ENCODE data around the gene VWA5A.
"Not testable (repeated sequence)": the region's sequence is repeated elsewhere in the genome, so short reads cannot be mapped to it uniquely, and the experiment has no call there.

VWA5A gene

DNA sequence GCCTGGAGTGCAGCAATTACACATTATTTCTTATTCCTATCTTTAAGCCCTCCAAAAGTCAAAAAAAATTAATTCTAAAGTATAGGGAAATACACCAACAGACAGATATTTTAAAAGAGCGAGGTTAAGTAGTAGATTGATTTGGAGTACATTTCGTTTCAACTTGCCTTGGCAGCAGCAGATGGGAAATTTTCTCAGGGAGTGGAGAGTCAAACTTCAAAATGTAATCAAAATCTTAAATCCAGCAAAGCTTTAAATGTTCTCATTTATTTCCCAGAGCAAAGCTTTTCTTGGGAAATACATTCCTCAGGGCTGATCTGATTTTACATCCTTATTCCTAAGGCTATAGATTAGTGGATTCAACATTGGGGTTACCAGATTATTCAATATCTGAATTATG, 21.9 kb upstream of the VWA5A start:
- DNase-seq = no peak

DNA sequence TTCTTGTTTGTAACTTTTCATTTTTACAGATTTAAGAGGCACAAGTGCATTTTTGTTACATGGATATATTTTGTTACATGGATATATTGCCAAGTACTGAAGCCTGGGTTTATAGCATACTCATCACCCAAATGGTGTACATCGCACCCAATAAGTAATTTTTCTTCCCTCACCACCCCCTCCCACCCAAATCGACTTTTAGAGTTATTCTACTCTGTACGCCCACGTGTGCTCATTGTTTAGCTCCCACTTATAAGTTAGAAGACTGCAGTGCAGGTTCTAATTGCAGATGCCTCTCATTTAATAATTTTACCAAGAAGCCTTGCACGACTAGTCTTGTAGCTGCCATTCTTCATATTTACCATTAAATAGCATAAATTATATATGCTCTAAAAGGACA, 20.5 kb upstream of the VWA5A start:
- DNase-seq = no peak

DNA sequence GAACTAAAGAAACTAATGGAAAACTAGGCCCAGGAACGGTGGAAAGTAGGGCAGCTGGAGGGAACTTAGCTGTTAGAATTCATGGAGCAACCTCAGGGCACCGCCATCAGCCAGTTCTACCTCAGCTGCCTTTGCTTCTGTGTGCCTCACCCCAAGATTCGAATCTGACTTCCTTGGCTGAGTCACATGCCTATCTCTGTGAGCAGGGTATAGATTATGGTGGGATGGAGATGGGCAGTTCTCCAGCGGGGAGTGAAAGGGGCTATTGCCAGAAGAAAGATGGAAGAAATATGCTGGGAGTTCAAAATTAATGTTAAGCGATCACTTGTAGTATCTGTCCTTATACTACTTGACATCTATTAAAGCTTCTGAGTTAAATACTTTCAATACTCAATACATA, 18.9 kb upstream of the VWA5A start:
- no peak for DNase-seq

DNA sequence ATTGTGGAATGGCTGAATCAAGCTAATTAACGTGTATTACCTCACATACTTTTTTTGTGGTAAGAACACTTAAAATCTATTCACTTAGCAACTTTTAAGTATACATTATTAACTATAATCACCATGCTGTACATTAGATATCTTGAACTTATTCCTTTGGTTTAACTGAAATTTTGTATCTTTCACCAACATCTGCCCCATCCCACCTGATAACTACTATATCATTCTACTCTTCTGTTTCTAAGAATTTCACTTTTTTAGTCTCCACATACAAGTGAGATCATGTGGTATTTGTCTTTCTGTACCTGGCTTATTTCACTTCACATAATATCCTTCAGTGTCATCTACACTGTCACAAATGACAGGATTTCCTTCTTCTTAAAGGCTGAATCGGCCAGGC, 17.1 kb upstream of the VWA5A start:
- DNase-seq = no peak

DNA sequence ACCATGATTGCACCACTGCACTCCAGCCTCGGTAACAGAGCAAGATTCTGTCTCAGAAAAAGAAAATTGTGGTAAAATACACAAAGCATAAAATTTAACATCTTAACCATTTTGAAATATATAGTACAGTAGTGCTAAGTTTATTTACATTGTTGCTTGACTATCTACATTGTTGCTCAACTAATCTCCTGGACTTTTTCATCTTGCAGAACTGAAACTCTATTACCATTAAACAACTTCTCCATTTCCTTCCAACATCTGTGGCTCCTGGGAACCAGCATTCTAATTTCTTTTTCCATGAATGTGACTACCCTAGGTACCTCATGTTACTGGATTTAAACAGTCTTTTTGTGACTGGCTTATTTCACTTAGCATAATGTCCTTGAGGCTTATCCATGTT, 13.5 kb upstream of the VWA5A start:
- DNase-seq = no peak

DNA sequence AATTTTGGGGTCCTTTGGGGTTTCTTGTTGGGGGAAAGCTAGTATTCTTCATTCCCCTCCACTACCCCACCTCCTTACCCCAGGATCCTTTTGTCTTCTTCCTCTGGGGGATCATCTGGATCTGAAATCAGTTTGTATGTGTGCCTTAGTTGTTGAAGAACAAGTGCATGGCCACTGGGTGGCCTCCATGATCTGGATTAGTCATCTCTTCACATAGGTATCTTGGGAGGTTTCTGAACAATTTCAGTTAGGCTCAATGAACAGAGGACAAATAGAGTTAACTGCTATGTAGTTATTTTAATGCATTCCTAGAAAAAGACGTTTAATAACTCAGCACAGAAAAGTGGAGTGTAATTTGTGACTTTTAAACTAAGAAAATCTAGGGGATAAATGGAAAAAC, 7.1 kb upstream of the VWA5A start:
- no peak for DNase-seq

DNA sequence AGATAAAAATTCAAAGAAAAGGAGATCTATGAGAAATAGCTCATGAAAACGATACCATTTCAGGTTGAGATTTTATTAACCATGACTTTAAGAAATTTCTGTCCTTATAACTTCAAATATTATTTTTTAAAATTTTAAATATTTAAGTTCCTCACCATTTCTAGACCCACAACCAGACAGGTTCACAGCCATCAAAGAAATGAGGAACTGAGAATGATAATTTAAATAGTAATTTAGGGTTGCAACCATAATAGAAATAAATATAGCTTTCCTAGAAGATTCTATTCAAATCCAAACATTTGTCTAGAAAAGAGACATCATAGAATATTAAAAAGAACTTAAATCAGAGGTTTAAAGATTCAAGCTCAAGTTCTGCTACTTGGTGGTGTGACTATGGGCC, 5.9 kb upstream of the VWA5A start:
- DNase-seq = no peak

DNA sequence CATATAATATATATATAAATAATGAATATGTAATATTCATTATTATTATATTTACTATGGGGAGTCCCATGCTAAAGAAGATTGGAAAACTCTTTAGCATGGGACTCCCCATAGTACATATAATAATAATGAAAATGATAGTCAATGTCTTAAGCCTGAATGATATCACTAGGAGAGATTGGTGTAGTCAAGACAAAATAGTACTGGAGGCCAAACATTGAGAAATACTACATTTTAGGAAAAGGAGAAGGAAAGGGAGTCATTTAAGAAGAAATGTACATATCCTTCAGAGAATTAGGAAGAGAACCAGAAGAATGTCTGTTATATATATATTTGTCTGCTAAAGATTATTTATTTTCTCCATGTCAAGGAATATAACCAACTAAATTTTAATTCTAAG, 5.0 kb upstream of the VWA5A start:
- no peak for DNase-seq

DNA sequence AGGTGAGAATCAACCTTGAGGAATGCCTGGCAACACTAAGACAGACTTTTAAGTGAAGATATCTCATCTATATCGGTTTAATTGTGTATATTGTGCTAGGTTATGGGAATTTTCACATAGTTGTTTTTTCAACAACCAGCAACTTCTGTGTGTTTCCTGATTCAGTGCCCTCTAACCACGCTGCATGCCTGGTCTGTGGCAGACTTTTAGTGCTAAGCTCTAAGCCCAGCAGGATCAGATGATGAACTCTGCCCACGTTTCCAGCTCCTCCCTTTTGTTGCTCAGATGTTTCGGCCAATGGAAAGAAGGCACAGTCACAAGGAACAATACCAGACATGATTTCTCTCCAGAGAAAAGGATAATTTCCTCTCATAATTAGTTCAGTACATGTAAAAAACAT, 1.4 kb upstream of the VWA5A start:
- no peak for DNase-seq

DNA sequence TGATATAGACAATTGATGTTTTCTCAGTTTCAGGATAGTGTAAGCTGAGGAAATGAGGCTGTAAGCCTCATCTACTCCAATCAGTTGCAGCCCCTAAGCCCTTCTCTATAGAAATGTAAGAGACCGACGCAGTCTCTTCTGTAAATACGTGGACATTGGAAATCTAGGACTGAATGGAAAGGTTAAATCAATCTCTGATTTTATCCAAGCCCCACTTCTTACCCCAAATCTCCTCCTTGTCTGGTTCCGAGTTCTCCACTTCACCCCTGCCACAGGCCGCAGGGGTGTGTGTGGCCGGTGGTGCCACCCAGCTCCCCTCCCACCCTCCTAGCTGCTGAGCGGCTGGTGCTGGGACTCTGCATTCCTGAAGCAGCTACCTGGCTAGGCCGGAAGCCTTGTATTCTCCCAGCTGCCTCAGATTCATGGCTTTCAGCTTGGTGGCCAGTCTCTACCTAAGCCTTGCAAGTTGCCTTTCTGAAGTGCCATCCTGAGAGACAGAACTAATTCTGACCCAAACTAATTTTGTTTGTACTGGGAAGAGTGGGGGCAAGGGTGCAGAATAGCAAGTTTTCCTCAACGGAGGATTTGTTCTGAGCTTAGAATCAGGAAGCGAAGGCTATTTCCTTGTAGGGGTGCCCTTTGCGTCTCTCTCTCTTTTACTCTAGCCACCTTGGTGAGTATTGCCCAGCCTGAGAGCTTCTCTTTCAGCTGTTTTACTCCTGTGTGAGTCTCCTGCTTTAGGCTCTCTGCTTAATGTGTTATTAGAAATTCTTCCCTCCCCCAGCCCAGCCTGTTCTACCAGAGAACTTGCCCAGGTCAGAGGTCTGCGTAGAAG, 749 bp downstream of the VWA5A start:
- no peak for DNase-seq

DNA sequence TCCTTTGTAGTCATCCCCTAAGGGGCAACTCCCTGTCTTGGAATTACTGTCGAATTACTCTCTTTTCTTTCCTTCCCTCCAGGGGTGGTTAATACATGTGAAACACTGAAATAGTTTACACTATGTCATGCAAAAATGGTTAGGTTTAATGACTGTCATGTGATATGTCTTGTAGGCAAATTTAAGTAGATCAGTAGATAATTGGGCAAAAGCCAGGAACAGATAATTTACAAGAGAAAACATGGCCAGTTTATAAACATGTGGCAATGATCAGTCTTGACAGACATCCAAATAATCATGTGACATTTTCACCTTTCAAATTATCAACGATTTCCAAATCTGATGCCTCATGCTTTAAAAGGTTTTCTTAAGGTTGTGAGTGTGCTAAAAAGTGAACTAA, 3.9 kb downstream of the VWA5A start:
- no peak for DNase-seq

DNA sequence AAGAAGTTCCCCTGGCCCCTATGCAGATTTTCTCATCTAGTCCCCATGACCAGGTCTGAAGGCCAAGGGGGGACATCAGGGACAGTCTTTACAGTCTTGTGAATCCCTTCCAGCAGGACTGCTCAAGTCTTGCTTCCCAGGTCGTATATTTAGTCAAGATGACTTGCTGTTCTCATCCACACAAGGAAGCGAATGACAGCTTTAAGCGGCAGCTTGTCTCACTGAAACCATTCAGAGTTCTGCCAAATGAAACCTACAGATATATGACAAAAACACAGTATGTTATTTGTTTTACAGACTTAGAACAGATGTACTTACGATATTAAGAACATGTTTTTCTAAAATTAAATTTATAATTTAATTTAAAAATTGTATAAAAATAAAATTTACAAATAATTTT, 5.6 kb downstream of the VWA5A start:
- DNase-seq = no peak

DNA sequence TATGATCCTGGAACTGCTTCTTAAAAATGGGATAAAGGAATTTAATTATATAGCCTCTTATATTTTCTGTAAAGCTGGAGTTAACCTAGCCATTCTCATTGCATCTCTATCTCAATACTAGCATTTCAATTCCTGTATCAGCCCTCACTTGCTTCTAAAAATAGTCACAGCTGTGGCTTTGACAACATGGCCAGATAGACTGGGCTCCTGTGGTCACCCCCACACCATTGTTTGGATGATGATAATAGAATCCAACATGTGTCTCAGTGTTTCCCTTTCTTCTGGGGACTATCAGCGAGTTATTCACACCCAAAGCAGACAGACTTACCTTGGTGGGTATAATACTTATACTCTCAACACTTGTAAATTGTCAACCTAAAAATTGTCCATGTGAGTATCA, 6.9 kb downstream of the VWA5A start:
- no peak for DNase-seq

DNA sequence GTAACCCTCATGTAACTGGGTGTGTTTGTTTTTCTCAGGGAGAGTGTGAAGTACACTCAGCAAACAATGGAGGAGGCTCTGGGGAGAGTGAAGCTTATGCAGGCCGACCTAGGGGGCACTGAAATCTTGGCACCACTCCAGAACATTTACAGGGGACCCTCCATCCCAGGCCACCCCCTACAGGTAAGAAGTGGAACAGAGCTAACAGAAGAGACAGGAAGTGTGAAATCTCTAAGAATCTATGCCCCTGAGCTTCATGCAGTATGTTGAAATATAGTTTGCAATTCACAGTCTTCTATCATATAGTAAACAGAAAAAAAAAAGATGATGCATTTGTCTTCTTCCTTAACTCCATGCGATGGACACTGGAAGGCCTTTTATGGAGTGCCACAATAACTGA, 8.4 kb downstream of the VWA5A start:
- DNase-seq = no peak

DNA sequence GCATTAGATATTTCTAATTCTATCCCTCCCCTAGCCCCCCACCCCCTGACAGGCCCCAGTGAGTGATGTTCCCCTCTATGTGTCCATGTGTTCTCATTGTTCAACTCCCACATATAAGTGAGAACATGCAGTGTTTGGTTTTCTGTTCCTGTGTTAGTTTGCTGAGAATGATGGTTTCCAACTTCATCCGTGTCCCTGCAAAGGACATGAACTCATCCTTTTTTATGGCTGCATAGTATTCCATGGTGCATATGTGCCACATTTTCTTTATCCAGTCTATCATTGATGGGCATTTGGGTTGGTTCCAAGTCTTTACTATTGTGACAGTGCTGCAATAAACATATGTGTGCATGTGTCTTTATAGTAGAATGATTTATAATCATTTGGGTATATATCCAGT, 11.9 kb downstream of the VWA5A start:
- DNase-seq = not testable (repeated sequence)

DNA sequence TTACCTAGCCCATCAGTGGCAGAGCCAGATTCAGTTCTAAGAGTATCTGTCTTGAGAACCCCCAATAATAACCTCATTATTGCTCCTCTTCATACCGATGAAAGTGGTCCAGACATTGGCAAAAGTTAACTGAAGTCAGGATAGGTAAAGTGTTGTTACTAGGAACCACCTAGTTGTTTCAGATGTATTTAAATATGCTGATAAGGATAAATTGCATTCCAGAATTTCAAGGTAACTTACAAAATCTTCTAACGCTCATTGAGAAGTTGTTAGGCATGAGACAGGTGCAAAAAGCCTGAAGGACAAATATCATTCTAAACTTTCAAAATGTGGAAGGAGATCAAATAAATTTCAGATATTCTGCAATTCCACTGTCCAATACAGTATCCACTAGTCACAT, 27.8 kb downstream of the VWA5A start:
- DNase-seq = no peak

DNA sequence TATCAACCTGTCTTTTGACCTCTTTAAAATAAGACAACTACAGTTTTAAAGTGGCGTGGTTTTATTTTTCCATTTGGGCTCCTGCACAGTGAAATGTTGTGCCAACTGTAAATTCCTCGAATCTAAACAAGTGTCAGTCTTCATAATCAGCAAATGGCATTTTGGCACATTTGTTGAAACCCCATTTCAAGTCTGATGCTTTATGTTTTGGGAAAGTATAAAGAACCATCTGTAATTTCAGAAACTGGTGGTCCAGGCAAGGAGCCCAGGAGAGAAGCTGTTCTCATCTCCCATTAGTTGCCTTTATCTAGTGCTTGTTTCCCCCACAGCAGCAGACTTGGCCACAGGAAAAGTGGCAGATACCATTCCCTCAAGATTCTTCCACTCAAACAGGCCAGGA, 32.7 kb downstream of the VWA5A start:
- no peak for DNase-seq

DNA sequence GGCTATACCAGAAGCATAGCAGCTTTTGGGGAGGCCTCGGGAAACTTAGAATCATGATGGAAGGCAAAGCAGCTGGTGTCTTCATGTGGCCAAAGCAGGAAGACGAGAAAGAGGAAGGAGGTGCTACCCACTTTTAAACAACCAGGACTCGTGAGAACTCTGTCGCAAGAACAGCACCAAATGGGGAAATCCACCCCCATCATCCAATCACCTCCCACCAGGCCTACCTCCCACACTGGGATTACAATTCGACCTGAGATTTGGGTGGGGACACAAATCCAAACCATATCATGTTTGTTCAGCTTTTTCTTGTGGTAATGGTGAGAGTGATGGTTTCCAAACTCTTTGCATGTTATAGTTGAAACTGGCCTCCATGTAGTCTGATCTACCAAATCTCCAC, 35.4 kb downstream of the VWA5A start:
- DNase-seq = no peak

DNA sequence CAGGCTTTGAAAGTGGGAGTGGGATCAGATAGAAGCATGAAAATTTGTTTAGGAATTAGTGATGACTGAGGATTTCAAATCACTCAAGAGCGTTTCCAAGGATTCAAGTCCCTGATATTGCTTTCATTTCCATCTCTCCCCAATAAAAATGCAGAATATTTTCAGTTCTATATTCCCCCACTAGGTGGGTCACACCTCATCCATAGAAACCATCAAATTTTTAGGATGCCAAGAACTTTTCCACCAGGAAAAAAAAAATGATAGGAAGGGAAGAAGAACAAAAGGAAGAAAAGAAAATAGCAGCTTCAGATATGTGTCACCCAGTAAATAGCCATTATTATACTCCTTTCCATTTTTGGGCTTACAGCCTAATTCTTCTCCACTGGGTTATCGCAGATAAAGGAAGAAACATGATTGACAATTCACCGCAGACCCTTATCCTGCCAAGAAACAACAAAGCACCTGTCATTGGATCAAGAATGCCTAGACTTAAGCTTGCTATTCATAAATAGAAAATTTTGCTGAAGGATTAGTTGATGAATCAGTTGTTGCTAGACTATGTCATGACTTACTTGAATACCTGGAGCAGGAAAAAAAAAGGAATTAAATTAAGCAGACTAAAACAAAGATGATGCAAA, 37.6 kb downstream of the VWA5A start:
- no peak for DNase-seq

DNA sequence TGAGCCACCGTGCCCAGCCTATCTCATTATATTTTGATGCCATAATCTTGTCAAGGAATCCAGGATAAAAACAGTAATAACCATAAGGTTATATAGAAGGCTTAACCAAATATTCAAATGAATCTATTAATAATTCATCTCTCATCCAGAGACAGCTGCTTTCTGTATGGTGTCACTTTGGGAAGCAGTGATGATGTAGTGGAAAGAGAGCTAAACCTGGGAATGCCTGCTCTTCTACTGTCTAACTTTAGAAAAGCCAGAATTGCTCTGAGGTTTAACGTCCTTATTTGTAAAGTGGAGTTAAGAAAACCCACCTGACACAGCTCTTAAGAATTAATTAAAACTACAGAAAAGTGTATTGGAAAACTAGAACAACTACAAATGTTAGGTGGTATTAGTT, 38.6 kb downstream of the VWA5A start:
- no peak for DNase-seq

DNA sequence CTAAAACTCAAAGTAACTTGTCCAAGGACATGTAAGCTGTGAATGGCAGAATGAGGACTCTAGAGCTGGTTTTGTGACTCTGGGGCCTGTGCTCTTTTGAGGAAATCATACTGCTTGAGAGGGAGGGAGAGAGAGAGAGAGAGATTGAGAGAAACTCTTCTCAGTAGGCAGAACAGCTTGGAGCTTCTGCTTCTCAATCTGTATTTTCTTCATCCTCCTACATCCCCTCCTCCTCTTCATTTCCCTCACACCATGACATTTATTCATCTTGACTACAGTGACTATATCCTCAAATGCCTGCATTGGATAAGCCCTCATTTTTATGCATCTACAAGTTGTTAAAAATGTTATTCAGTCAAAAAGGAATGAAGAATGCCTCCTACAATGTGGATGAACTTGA, 44.2 kb downstream of the VWA5A start:
- DNase-seq = no peak

DNA sequence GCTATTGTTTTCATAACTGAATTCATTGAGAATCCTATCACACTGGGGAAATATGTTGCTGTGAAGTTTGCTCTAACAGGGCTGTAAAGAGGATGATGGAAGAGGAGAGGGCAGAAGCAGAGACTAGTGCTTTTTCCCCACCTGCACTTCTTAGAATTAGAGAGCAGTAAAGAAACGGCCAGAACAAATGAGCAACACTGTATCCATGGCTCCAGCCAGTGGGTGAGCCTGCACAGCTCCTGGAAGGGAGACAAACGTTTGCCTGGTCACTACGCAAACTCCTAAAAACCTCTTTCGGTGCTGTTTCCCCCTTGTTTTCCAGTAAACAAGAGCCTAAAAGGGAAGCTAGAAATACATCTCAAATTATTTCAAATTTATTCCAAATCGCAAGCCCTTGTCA, 45.7 kb downstream of the VWA5A start:
- no peak for DNase-seq

DNA sequence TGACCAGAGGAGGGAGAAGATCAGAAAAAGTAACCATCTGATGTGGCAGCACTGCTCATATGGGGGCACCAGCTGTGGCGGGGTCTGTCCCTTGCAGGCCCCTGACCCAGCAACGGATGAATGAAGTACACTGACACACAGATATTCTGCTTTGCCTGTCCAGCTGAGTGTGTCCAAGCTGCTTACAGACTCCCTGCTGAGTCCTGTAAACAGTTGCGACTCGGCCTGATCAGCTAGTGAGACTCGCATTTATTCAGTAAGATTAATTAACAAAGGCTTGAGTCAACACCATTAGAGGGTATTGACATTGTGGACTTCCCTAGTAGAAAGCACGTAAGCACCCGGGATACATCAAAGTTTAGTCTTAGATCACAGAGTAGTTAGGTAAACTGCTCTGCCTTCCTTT, 52.6 kb downstream of the VWA5A start:
- no peak for DNase-seq

DNA sequence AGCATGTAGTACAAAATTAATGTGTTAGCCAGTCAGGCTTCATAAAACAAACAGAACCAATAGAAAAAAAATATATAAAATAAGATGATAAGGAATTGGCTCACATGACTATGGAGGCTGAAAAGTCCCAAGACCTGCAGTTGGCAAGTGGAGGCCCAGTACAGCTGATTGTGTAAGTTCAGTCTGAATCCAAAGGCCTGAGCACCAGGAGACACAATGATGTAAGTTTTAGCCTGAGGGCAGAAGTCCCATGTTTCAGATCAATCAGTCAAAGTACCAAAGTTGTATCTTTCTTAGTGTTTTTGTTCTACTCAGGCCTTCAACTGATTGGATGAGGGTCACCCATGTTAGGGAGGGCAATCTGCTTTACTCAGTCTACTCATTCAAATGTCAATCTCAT, 53.5 kb downstream of the VWA5A start:
- no peak for DNase-seq

DNA sequence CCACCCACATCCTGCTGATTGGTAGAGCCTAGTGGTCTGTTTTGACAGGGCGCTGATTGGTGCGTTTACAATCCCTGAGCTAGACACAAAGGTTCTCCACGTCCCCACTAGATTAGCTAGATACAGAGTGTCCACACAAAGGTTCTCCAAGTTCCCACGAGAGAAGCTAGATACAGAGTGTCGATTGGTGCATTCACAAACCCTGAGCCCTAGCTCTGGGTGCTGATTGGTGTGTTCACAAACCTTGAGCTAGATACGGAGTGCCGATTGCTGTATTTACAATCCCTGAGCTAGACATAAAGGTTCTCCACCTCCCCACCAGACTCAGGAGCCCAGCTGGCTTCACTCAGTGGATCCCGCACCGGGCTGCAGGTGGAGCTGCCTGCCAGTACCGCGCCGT, 55.1 kb downstream of the VWA5A start:
- DNase-seq = not testable (repeated sequence)
